Lower leg skin (tissue), 3 donors: Measurements from ENCODE around the gene TNFAIP8L2.

Experiments used
- CTCF ChIP-seq, 3 donors: fragments of 450-650 bp; IDR thresholded peaks; one replicate each; pipeline ENCODE4 v1.5.1; 2016; ENCODE audit warnings: antibody characterized with exemption in 3 of 3, mild to moderate bottlenecking in 3 of 3, moderate library complexity in 2 of 3
- POLR2A ChIP-seq, 2 donors: fragments of 450-650 bp; IDR thresholded peaks; one replicate each; pipeline ENCODE4 v1.6.1; 2016 to 2017; ENCODE audit warnings: antibody characterized with exemption in 2 of 2, mild to moderate bottlenecking in 1 of 2, moderate library complexity in 1 of 2

GRCh38 chr1:151134396-151134795, 22.1 kb upstream of the TNFAIP8L2 start:
- TF ChIP-seq CTCF (IDR thresholded peaks at IDR 0.05), result no peak
- TF ChIP-seq POLR2A (IDR thresholded peaks at IDR 0.05), result no peak
